Measurements from ENCODE around the gene CD5L.

CD5L gene

DNA sequence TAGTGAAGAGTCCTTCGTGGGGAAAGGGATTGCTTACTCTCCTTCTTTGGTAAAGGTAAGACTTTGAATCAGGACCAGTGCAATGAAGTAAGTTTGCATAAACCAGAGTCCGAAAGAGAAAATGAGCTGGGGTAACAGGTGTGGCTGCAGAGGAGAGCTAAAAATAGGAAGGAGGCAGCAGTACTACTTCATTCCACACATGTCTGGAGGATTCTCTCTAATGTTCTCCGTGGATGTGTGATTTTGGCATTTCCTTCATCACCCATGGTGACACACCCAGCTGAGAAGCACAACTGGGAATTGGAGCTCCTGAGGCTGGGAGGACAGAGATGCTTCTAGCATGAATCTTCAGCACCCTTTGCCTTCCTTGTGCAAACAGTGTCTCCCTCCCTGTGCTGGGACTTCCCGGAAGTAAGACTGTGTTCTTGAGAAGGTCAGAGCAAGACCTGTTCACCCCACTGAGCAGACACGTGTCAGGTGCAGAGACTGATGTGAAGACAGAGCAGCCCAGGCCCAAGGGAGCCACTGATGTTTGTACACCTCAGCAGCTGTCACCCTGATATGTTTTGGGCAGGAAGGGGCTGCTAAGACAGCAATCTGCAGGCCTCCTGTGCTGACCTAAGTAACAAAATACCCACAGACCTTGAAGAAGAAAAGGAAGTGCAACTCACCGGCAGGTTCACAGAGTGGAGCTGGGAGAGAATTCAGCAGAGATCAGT lies 35.0 kb downstream of the CD5L start:
- no peak for DNase-seq

DNA sequence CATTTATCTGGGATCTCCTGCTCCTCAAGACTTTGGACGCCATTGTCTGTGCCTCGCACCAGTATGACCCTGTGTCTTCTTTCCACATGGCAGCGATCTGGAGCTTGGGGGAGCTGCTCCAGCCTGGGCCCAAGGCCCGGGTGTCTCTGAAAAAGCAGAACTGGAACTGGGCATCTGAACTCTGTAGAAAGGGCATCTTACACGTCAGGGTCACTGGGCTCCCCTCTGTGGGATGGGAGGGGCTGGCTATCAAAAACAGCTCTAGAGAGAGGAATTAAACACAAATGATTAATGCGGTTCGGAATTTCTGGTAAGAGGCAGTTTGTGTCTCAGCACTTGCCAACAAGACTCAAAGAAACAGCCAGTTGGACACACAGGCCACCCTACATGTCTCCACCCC lies 37.8 kb downstream of the CD5L start:
- no peak for DNase-seq

DNA sequence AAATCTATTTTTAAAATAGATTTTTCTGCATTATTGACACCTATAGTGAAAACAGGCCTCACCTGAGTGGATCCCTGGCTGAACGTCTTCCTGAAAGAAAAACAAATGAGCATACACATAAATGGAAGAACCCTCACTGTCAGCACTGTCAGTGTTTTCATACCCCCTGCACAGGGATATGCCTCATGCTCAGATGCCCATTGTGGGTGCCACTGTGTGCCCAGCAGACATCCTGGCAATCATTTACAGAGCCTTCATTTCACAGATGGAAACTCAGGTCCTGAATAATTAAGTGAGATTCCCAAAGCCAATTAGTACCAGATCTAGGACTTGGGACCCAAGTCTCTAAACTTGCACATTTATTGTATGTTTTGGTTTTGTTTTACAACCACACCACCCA lies 41.6 kb downstream of the CD5L start:
- DNase-seq: no peak

DNA sequence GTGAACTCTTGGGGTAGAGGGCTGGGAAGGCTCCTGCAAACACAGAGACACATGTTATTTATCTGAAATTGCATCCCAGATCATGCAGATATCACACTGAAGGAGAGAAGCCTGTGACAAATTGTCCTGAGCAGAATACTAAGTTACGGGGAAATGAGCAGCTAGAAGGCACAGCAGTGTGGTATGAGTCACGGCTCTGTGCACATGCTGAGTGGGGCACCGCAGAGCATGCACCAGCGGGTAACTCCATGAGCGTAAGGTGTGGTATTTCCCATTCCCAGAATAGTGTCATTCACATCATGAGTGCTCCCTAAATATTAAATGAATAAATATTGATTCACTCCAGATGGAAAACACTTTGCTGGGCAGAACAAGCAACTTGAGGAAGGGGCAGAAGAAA lies 43.4 kb downstream of the CD5L start:
- DNase-seq: no peak

GRCh38 chr1:157785248-157785647 lies 56.4 kb downstream of the CD5L start:
- DNase-seq: no peak

DNA sequence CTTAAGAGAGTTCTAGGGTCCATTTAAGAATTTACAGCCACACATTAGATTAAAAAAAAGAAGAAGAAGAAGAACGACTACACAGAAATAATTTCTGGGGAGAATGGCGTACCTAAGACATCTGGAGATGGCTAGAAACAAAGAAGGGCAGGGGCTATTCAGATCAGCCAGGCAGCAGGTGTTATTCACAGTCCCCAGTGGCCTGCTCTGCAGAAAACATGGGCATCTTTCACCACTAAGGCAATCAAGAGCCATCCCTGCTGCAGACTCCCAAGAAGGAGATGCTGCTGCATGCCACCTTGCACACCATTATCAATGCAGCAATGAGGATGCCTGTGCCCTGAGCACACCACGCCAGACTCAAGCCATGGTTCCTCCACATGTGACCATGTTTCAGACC lies 56.8 kb downstream of the CD5L start:
- no peak for DNase-seq

DNA sequence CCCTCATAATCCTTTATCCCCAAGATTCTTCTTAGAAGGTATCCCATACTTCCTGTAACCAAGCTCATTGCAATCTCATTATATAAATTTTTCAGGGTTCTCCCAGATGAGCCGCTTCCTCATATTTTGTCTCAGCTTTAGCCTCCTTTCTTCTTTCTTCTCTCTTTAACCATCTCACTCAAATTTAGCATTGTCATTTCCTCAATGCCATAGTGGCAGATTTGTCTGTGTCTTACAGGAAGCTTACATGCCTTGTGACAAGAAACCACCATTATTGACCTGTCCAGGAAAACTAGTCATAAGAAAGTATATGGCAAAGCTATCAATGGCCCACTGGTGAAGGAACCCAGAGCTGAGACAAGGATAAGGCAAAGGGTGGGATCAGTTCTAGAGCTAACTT lies 58.7 kb downstream of the CD5L start:
- no peak for DNase-seq

GRCh38 chr1:157781048-157781447 lies 60.6 kb downstream of the CD5L start:
- DNase-seq: no peak

Data from GOT3 (cell line).